ENCODE data around the gene WNT5A. TPM values are rescaled to one million over a fixed set of nuclear protein-coding genes. Genes with fewer than 3 reads are reported as not detected.

WNT5A gene
- total RNA-seq, 2 donors from 2014 or later, result 2.8 to 8.0 TPM

GRCh38 chr3:55449527-55449926, 37.6 kb downstream of the WNT5A start:
- H3K9me3 ChIP-seq, result no peaks in the 10 kb centered on the region
- H3K27ac ChIP-seq, result no peak overlapping the region
- H3K36me3 ChIP-seq, result no peaks in the 10 kb centered on the region
- no peak for TF ChIP-seq CTCF (IDR thresholded peaks at IDR 0.05)
- no peak for DNase-seq (ENCODE audit: low spot score)
- H3K4me1 ChIP-seq, result no peaks in the 10 kb centered on the region
- no peaks in the 10 kb centered on the region for H3K27me3 ChIP-seq
- H3K4me3 ChIP-seq, result no peak overlapping the region

- TF ChIP-seq CTCF (IDR thresholded peaks at IDR 0.05), result no peak
- Histone ChIP-seq H3K4me1 (no peaks in the 10 kb centered on the region), H3K27me3 (no peaks in the 10 kb centered on the region), H3K27ac (no peak overlapping the region), H3K4me3 (no peak overlapping the region), H3K36me3 (no peaks in the 10 kb centered on the region), H3K9me3 (no peaks in the 10 kb centered on the region)
- DNase-seq (ENCODE audit: low spot score), result no peak
Observed at GRCh38 chr3:55446850-55447249, 40.3 kb downstream of the WNT5A start.

GRCh38 chr3:55445551-55445950, 41.6 kb downstream of the WNT5A start:
- no peak for DNase-seq (ENCODE audit: low spot score)
- H3K27me3 ChIP-seq, result no peaks in the 10 kb centered on the region
- TF ChIP-seq CTCF (IDR thresholded peaks at IDR 0.05), result no peak

GRCh38 chr3:55443346-55443745, 43.8 kb downstream of the WNT5A start:
- H3K27me3 ChIP-seq, result no peaks in the 10 kb centered on the region
- no peak for TF ChIP-seq CTCF (IDR thresholded peaks at IDR 0.05)
- no peak overlapping the region for H3K4me3 ChIP-seq
- no peaks in the 10 kb centered on the region for H3K36me3 ChIP-seq
- no peak overlapping the region for H3K27ac ChIP-seq
- no peaks in the 10 kb centered on the region for H3K4me1 ChIP-seq
- DNase-seq (ENCODE audit: low spot score), result peak; percentile 7
- H3K9me3 ChIP-seq, result no peaks in the 10 kb centered on the region

More at GRCh38 chr3:55445551-55445950, 41.6 kb downstream of the WNT5A start:
- Histone ChIP-seq H3K36me3 (no peaks in the 10 kb centered on the region), H3K4me1 (no peaks in the 10 kb centered on the region), H3K27ac (no peak overlapping the region), H3K9me3 (no peaks in the 10 kb centered on the region), H3K4me3 (no peak overlapping the region)

GRCh38 chr3:55442861-55443260, 44.2 kb downstream of the WNT5A start:
- Histone ChIP-seq H3K27ac (no peak overlapping the region), H3K4me1 (no peaks in the 10 kb centered on the region), H3K9me3 (no peaks in the 10 kb centered on the region), H3K27me3 (no peaks in the 10 kb centered on the region), H3K4me3 (no peak overlapping the region), H3K36me3 (no peaks in the 10 kb centered on the region)
- no peak for TF ChIP-seq CTCF (IDR thresholded peaks at IDR 0.05)
- DNase-seq (ENCODE audit: low spot score), result no peak

GRCh38 chr3:55441499-55441898, 45.6 kb downstream of the WNT5A start:
- no peaks in the 10 kb centered on the region for H3K36me3 ChIP-seq
- H3K9me3 ChIP-seq, result no peaks in the 10 kb centered on the region
- no peaks in the 10 kb centered on the region for H3K27me3 ChIP-seq
- no peak for DNase-seq (ENCODE audit: low spot score)
- H3K4me1 ChIP-seq, result no peaks in the 10 kb centered on the region
- no peak for TF ChIP-seq CTCF (IDR thresholded peaks at IDR 0.05)
- H3K4me3 ChIP-seq, result no peak overlapping the region
- H3K27ac ChIP-seq, result no peak overlapping the region
